Measurements from ENCODE around the gene PEAK1.
A peak's percentile ranks its signal among the peaks of the same experiment; 100 is the strongest.
"Not testable (repeated sequence)": the region's sequence is repeated elsewhere in the genome, so short reads cannot be mapped to it uniquely, and the experiment has no call there.

The PEAK1 gene

DNA sequence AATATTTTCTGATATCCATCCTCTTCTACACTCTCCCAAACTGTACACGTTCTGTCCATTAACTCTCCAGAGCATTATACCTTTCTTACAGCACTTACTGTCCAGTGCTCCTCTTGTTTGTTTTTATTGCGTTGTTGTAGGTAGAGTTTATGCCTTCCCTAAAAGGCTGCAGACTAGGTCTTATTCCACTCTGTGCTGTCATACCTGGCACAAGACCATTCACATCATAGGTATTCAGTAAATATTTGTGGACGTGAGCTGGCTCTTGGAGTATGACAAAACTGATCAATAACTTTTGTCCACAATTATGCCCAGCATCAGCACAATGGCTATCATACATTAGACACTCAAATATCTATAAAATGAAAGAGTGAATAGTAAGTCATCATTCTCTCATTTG lies 5.2 kb upstream of the PEAK1 start:
- DNase-seq (ENCODE audit: low spot score) = no peak

GRCh38 chr15:77421370-77421700 lies 1.4 kb upstream of the PEAK1 start:
- no peak for DNase-seq (ENCODE audit: low spot score)

DNA sequence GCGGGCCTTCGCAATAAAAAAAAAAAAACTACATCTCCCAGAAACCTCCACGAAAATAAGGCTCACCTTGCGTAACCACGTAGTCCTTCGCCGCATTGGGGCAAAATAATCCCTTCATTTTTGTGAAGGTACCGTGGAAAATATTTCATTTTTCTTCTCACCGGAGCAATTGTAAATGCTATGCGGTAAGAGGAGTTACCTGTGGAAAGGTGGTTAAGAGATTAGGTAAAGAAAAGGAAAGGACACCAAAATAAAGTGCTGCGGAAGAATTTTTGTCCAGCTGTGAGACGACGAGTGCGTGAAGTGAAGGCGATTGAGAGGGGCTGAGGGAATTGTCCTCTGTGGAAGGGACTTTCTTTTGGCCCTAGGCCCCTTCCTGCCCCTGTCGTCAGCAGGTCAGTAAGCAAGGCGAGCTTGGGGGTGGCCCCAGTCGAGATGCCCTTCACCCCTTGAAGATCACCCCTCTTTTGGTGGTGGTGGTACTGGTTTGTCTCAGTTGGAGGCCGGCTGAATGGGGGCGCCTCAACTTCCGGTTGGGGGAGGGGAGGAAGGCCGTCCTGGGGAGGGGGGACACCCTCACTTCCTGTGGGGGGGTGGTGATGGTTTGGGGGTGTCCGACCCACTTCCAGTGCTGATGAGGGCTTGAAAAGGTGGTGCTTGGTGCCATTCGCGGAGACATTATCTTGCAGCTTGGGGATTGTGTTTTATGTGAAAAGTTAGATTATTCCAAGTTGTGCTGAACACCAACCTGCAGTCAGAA lies 886 bp upstream of the PEAK1 start, which contains the start of gene HMG20A:
HMG20A (plus strand) TSS at position 279 of the 760 bp plus-strand sequence. CDS start 37,520 bp downstream, outside the sequence.
- DNase-seq (ENCODE audit: low spot score) = peak; percentile 80

GRCh38 chr15:77418966-77419835 lies 703 bp downstream of the PEAK1 start:
- no peak for DNase-seq (ENCODE audit: low spot score)

DNA sequence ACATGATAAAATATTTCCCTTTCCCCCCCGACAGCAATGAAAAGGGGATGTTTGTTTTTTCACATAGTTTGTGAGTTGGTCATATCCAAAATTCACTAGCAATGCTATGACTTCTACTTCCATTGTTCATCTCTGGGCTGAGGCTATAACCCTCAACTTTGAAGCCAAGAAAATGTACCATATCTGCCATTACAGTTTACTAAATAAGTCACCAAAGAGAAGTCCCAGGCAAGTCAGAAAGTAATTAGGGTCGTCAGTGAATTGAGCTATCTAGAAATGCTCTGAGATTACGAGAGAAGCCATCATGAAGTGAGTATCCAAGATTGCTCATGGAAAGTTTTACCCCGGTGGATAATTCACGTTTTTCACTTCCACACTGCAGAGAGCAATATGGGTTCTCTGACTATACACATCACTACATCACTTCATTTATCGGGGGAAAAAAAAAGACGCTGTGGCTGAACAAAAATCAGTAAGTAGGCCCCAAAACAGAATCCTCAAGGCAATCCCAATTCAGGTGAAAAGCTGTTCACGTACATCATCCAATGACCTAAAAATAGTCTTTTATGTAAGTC lies 1.4 kb downstream of the PEAK1 start:
- DNase-seq (ENCODE audit: low spot score) = peak; percentile 46

DNA sequence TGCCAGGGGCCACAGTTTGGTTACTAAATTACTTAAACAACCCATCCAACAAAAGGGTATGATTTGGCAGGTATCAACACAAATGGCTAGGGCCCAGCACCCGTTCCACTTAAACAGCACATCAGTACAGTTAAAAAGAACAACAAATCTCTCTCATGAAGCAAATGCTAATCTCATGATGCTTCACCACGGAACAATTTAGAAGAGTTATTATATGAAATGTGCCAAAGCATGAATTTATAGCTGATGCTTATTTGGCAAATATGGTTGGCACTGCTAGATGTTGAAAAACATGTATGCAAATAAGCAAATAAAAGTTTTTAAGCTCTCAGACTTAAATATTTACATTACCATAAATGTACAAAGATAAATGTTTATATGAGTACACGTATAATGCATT lies 2.3 kb downstream of the PEAK1 start:
- DNase-seq (ENCODE audit: low spot score) = no peak

DNA sequence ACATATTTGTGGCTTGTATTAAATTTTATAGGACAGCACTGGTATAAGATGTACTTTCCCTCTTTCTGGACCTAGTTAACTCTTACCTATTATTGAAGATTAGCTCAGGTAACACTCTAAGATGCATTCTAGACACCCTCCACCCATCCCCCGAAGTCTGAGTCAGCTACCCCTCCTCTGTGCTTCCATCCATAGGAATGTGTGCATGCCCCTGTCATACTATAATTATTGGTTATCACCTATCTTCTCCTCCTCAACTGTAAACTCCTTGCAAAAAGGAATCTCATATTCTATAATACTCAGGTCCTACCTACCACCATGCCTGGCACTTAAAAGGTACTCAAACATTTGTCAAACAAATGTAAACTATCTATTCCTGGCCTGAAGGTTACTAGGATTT lies 3.0 kb downstream of the PEAK1 start:
- DNase-seq (ENCODE audit: low spot score) = no peak

DNA sequence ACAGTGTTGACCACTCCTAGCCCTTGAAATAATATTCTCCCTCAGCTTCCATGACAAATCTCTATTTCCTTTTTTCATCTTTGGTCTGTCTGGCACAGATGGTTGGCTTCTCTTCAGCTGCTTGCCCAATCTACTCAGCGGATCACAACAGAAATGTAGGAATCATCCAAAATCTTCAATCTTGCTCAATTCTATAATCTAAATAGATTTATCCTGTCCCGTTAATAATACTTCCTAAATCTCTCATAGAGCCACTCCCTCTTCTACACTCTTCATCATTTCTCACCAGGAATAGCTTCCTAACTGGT lies 3.8 kb downstream of the PEAK1 start:
- no peak for DNase-seq (ENCODE audit: low spot score)

GRCh38 chr15:77415450-77416147 lies 4.3 kb downstream of the PEAK1 start:
- DNase-seq (ENCODE audit: low spot score) = no peak

DNA sequence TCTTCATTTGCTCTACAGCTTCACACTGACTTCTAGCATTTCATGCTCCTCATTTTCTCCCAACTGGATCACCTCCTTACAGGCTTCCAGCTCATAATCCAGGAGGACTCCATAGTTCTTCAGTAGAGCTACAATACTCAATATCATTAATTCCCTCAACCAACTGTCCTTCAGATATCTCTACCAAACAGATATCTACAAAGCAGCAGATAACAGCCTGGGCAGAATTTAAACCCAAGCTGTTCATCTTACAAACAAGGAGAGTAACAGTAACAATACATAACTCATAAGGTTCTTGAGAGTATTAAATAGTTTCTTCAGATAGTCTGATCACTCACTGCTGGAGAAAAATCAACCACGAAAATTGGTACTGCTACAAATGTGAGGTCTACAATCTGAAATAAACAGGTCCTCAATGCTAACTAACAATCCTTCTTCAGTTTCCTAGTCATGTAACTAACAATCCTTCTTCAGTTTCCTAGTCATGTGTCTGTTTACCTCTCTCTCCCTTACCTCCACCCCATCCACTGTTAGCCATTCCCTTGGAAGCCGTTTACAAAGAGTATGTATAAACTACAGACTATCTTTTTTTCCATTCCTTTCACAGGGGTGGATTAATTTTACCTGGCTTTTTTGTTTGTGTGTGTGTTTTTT lies 5.0 kb downstream of the PEAK1 start:
- no peak for DNase-seq (ENCODE audit: low spot score)

- no peak for DNase-seq (ENCODE audit: low spot score)
Observed at GRCh38 chr15:77413699-77414349, 6.1 kb downstream of the PEAK1 start.

GRCh38 chr15:77412972-77413698 lies 6.8 kb downstream of the PEAK1 start:
- DNase-seq (ENCODE audit: low spot score) = no peak

- no peak for DNase-seq (ENCODE audit: low spot score)
Observed at GRCh38 chr15:77411619-77411976, 8.3 kb downstream of the PEAK1 start.

GRCh38 chr15:77410701-77411618 lies 8.9 kb downstream of the PEAK1 start:
- DNase-seq (ENCODE audit: low spot score) = no peak

GRCh38 chr15:77410157-77410500 lies 9.8 kb downstream of the PEAK1 start:
- DNase-seq (ENCODE audit: low spot score) = not testable (repeated sequence)

DNA sequence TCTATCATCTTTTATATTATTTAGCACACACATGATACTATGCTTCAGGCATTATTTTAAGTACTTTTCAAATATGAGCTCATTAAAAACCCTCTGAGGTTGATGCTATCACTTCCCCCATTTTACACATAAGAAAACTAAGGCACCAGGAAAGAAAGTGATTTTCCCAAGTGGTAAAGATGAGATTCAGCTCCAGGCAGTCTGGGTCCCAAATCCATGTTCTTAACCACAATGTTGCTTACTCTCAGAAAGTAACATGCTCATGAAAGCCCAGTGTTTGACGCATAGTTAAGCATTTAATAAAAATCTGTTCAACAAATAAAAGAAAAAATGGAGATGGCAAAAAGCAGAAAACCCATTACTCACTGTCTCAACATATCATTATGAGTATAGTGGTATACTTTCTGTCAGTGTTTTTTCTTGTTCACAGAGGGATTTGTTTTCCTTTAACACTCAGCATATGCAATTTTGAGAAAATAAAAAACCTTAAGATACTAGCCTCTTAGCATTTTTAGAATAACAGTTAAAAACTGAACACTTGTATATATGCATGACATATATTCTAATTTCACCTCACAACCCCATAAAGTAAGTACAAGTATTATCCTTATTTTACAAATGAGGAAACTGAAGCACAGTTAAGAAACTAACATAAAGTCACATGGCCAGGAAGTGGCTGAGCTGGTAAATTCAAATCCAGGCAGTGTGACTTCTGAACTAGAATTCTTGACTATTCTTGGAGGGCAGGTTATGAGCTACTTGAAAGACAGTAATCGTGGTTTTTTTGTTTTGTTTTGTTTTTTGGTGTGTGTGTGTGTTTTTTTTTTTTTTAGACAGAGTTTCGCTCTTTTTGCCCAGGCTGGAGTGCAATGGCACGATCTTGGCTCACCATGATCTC lies 10.4 kb downstream of the PEAK1 start:
- no peak for DNase-seq (ENCODE audit: low spot score)

- no peak for DNase-seq (ENCODE audit: low spot score)
Observed at GRCh38 chr15:77406846-77407245, 13.1 kb downstream of the PEAK1 start.

DNA sequence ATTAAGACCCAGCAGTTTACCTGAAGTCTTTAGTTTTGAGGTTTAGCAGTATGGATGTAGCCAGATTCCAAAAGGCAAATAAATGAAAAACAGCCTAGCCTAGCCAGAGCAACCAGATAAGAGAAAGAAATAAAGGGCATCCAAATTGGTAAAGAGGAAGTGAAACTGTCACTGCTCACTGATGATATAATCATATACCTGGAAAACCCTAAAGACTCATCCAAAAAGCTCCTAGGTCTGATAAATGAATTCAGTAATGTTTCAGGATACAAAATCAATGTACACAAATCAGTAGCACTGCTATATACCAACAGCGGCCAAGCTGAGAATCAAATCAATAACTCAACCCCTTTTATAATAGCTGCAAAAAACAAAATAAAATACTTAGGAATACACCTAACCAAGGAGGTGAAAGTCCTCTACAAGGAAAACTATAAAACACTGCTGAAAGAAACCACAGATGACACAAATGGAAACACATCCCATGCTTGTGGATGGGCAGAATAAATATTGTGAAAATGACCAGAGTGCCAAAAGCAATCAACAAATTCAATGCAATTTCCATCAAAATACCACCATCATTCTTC lies 13.6 kb downstream of the PEAK1 start:
- not testable (repeated sequence) for DNase-seq (ENCODE audit: low spot score)
